Measurements from ENCODE around the gene SLC39A5.
"Not testable (repeated sequence)": the region's sequence is repeated elsewhere in the genome, so short reads cannot be mapped to it uniquely, and the experiment has no call there.

SLC39A5 gene

DNA sequence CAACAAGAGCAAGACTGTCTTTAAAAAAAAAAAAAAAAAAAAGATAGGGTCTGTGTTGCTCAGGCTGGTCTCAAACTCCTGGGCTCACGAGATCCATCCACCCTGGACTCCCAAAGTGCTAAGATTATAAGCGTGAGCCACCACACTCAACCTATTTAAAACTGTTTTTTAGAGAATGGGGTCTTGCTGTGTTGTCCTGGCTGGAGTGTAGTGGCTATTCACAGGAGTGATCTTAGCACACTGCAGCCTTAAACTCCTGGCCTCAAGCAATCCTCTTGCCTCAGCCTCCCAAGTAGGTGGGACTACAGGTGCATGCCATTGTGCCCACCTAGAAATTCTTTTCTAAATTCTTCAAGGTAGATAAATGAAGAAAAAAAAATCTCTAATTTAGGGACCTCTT is 44.4 kb downstream of the SLC39A5 start:
- H3K27me3 ChIP-seq (replicated peaks; ENCODE audit: control insufficient read depth, insufficient read depth, low read length): no peaks in the 10 kb centered on the region
- DNase-seq (ENCODE audit: extremely low read depth, insufficient read length): no peak
- TF ChIP-seq, protein P1, sequence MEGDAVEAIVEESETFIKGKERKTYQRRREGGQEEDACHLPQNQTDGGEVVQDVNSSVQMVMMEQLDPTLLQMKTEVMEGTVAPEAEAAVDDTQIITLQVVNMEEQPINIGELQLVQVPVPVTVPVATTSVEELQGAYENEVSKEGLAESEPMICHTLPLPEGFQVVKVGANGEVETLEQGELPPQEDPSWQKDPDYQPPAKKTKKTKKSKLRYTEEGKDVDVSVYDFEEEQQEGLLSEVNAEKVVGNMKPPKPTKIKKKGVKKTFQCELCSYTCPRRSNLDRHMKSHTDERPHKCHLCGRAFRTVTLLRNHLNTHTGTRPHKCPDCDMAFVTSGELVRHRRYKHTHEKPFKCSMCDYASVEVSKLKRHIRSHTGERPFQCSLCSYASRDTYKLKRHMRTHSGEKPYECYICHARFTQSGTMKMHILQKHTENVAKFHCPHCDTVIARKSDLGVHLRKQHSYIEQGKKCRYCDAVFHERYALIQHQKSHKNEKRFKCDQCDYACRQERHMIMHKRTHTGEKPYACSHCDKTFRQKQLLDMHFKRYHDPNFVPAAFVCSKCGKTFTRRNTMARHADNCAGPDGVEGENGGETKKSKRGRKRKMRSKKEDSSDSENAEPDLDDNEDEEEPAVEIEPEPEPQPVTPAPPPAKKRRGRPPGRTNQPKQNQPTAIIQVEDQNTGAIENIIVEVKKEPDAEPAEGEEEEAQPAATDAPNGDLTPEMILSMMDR (IDR thresholded peaks at IDR 0.05; ENCODE audit: insufficient read depth, low read length, poor library complexity, severe bottlenecking): no peak
- peaks cover 31% of the 10 kb centered on the region for H3K36me3 ChIP-seq (ENCODE audit: control insufficient read depth, insufficient read depth, low read length)
- H3K4me3 ChIP-seq (replicated peaks; ENCODE audit: low read depth, low read length): no peak overlapping the region

DNA sequence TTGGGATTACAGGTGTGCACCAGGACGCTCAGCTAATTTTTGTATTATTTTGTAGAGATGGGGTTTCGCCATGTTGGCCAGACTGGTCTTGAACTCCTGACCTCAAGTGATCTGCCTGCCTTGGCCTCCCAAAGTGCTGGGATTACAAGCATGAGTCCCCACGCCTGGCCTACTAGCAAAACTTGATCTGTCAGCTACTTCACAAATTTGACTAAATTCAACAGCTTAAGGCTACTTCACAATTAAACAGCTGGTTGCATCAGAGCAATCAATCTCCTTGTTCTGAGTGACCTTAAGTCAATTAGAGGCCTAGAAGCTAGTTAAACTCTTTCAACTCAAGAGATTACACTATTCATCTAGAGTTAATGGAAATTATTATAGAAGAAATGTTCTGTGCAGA is 49.1 kb downstream of the SLC39A5 start:
- Histone ChIP-seq H3K27me3 (replicated peaks; ENCODE audit: control insufficient read depth, insufficient read depth, low read length) (no peaks in the 10 kb centered on the region), H3K36me3 (ENCODE audit: control insufficient read depth, insufficient read depth, low read length) (peaks cover 31% of the 10 kb centered on the region), H3K4me3 (replicated peaks; ENCODE audit: low read depth, low read length) (no peak overlapping the region)
- TF ChIP-seq, protein P1 (IDR thresholded peaks at IDR 0.05; ENCODE audit: insufficient read depth, low read length, poor library complexity, severe bottlenecking): no peak
- no peak for DNase-seq (ENCODE audit: extremely low read depth, insufficient read length)

DNA sequence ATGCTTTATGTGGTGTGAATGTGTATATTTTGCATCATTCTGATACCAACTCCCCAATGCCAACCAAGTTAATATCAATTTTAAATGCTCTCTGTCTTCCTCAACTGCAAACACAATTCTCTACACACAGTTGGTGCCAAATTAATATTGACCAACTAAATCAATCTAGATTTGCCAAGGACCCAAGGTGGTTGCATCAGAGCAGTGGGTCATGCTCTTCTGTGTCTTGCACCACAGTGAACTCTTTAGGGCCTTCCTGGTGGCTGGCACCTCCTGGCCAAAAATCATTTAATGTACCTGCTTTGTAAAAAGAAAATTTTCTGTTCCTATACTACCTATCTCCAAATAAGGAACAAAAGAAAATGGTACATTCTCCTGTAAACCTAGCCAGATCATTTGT is 51.0 kb downstream of the SLC39A5 start:
- Histone ChIP-seq H3K4me3 (replicated peaks; ENCODE audit: low read depth, low read length) (no peak overlapping the region), H3K27me3 (replicated peaks; ENCODE audit: control insufficient read depth, insufficient read depth, low read length) (no peaks in the 10 kb centered on the region), H3K36me3 (ENCODE audit: control insufficient read depth, insufficient read depth, low read length) (peaks cover 18% of the 10 kb centered on the region)
- DNase-seq (ENCODE audit: extremely low read depth, insufficient read length): no peak
- TF ChIP-seq, protein P1 (IDR thresholded peaks at IDR 0.05; ENCODE audit: insufficient read depth, low read length, poor library complexity, severe bottlenecking): no peak

DNA sequence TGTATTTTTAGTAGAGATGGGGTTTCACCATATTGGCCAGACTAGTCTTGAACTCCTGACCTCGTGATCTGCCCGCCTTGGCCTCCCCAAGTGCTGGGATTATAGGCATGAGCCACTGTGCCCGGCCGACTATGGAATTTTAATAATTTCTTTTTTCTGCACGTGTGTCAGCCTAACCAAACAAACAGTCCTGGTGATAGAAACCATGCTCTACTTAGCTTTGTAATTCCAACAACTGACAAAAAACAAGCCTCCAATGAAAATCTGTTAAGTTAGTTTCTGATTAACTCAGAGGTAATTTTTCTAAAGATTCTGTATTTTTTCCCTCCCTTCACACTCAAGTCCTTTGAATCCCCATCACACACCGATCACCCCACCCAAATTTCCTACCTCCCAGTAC is 52.2 kb downstream of the SLC39A5 start:
- DNase-seq (ENCODE audit: extremely low read depth, insufficient read length): no peak
- no peak overlapping the region for H3K4me3 ChIP-seq (replicated peaks; ENCODE audit: low read depth, low read length)
- H3K27me3 ChIP-seq (replicated peaks; ENCODE audit: control insufficient read depth, insufficient read depth, low read length): no peaks in the 10 kb centered on the region
- H3K36me3 ChIP-seq (ENCODE audit: control insufficient read depth, insufficient read depth, low read length): peaks cover 16% of the 10 kb centered on the region
- TF ChIP-seq, protein P1 (IDR thresholded peaks at IDR 0.05; ENCODE audit: insufficient read depth, low read length, poor library complexity, severe bottlenecking): no peak

DNA sequence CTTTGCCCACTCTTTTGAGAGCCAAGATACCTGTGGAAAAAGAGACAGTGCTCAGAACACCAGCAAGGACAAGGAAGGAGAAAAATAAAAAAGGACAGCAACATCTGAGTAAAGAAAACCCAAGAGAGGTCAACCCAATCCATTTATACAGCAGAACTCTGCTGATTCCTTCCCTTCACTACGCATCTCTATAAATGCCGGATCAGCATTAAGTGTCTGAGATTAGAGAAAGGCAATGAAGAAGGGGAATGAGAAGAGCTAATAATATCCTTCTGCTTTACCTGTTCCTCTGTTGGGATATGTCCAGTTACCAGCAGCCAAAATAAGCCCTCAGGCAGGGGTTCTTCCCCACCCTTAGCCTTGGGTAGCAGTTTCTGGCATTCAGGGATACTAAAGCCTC is 52.7 kb downstream of the SLC39A5 start:
- peaks cover 16% of the 10 kb centered on the region for H3K36me3 ChIP-seq (ENCODE audit: control insufficient read depth, insufficient read depth, low read length)
- no peak overlapping the region for H3K4me3 ChIP-seq (replicated peaks; ENCODE audit: low read depth, low read length)
- no peaks in the 10 kb centered on the region for H3K27me3 ChIP-seq (replicated peaks; ENCODE audit: control insufficient read depth, insufficient read depth, low read length)
- no peak for DNase-seq (ENCODE audit: extremely low read depth, insufficient read length)
- TF ChIP-seq, protein P1 (IDR thresholded peaks at IDR 0.05; ENCODE audit: insufficient read depth, low read length, poor library complexity, severe bottlenecking): no peak

DNA sequence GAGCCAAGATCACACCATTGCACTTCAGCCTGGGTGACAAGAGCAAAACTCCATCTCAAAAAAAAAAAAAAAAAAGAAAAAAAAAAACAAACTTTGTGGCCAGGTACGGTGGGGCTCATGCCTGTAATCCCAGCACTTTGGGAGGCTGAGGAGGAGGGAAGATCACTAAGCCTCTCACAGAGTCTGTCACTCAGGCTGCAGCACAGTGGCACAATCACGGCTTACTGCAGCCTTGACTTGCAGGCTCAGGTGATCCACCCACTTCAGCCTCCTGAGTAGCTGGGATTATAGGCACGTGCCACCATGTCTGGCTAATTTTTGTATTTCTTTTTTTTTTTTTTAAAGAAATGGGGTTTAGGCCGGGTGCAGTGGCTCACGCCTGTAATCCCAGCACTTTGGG is 54.4 kb downstream of the SLC39A5 start:
- not testable (repeated sequence) for DNase-seq (ENCODE audit: extremely low read depth, insufficient read length); H3K4me3 ChIP-seq (replicated peaks; ENCODE audit: low read depth, low read length); H3K27me3 ChIP-seq (replicated peaks; ENCODE audit: control insufficient read depth, insufficient read depth, low read length)
- H3K36me3 ChIP-seq (ENCODE audit: control insufficient read depth, insufficient read depth, low read length): peaks cover 13% of the 10 kb centered on the region

Measured in GM06990 (cell line).